ENCODE results near the gene KCNJ11. TPM values are rescaled to one million over a fixed set of nuclear protein-coding genes. Genes with fewer than 3 reads are reported as not detected.

KCNJ11 gene
- polyA plus RNA-seq, 1 donor from 2014 or later, result 8.0 TPM

DNA sequence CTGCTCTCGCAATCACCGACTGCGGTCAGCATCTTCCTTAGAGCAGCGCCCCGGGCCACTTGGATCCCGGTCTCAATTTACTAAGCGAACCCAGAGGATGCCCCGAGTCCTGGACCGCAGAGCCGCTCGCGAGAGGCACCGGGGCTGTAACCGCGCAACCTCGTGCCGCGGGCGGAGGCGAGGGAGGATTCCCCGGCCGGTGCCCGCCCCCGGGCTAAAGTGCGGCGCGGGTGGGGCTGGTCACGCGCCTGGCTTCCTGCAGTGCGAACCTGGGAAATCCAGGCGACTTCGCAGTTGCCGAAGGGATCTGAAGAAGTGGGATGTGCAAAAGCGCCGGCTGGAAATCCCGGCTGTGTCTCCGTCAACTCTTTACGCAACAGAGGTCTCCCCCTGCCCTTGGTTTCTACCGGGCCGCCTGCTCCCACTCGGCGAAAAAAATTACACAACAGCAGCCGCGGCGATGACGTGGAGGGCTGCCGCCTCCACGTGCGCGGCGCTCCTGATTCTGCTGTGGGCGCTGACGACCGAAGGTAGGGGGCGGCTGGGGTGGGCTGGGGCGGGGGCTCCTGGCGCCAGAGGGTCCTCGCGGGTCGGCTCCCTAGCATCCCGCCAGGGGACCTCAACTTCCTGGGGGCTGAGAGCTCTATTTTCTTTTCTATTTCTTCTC is 36.8 kb downstream of the KCNJ11 start, which contains the start of gene NCR3LG1:
TSS of gene NCR3LG1 (plus strand) at position 291 of the 667 bp plus-strand sequence. CDS start at position 461, 170 bp downstream.
- Histone ChIP-seq H3F3A (ENCODE audit: insufficient read depth, low read length, poor library complexity, severe bottlenecking) (peaks cover 3% of the 10 kb centered on the region), H4K20me1 (ENCODE audit: insufficient read depth) (no peaks in the 10 kb centered on the region), H3K36me3 (ENCODE audit: insufficient read depth, low read length) (no peaks in the 10 kb centered on the region), H3K4me3 (ENCODE audit: low read length) (peak within 1 kb of the TSS; percentile 81), H3K79me2 (replicated peaks; ENCODE audit: insufficient read depth, low read length) (no peaks in the 10 kb centered on the region), H3K27ac (ENCODE audit: low read length) (no peak within 1 kb of the TSS), H2AFZ (ENCODE audit: low read depth, low read length) (peak within 1 kb of the TSS; percentile 61), H3K9me3 (ENCODE audit: low read length) (no peaks in the 10 kb centered on the region), H3K9ac (ENCODE audit: low read length) (peak within 1 kb of the TSS; percentile 78), H3K27me3 (ENCODE audit: insufficient read depth, low read depth, low read length) (peaks cover 27% of the 10 kb centered on the region), H3K9me2 (ENCODE audit: insufficient read depth, low read length) (no peaks in the 10 kb centered on the region), H3K4me2 (ENCODE audit: low read length) (peak within 1 kb of the TSS; percentile 95)
- TF ChIP-seq MXI1 (conservative IDR thresholded peaks at IDR 0.05; ENCODE audit: poor library complexity, severe bottlenecking), result peak; percentile 74
- no peak for TF ChIP-seq EP300 (conservative IDR thresholded peaks at IDR 0.05; ENCODE audit: poor library complexity, severe bottlenecking)
- TF ChIP-seq, protein P1, sequence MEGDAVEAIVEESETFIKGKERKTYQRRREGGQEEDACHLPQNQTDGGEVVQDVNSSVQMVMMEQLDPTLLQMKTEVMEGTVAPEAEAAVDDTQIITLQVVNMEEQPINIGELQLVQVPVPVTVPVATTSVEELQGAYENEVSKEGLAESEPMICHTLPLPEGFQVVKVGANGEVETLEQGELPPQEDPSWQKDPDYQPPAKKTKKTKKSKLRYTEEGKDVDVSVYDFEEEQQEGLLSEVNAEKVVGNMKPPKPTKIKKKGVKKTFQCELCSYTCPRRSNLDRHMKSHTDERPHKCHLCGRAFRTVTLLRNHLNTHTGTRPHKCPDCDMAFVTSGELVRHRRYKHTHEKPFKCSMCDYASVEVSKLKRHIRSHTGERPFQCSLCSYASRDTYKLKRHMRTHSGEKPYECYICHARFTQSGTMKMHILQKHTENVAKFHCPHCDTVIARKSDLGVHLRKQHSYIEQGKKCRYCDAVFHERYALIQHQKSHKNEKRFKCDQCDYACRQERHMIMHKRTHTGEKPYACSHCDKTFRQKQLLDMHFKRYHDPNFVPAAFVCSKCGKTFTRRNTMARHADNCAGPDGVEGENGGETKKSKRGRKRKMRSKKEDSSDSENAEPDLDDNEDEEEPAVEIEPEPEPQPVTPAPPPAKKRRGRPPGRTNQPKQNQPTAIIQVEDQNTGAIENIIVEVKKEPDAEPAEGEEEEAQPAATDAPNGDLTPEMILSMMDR (IDR thresholded peaks at IDR 0.05; ENCODE audit: poor library complexity, severe bottlenecking), result no peak
- peak; percentile 34 for TF ChIP-seq TAF1 (IDR thresholded peaks at IDR 0.05; ENCODE audit: low read depth)
- TF ChIP-seq RAD21 (conservative IDR thresholded peaks at IDR 0.05), result no peak
- no peak for TF ChIP-seq SMC3 (conservative IDR thresholded peaks at IDR 0.05; ENCODE audit: poor library complexity)

DNA sequence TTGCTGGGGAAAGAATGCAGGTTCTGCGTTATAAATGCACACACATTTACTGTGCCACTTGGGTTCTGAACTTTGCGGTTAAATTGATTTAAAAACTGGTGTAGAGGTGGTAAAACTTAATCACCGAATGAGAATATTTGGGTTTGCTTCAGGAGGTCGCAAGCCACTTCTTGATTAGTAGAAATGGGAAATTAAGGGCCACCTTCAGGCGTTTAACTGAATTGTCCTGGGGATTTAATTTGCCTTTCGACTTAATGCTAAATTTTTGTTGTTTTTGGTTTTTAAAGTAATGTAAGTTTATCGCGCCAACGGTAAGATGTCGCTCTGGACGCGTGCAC is 37.3 kb downstream of the KCNJ11 start:
- H3K4me2 ChIP-seq (ENCODE audit: low read length), result peak overlapping the region; percentile 58
- H2AFZ ChIP-seq (ENCODE audit: low read depth, low read length), result no peak overlapping the region
- no peaks in the 10 kb centered on the region for H3K36me3 ChIP-seq (ENCODE audit: insufficient read depth, low read length)
- H3F3A ChIP-seq (ENCODE audit: insufficient read depth, low read length, poor library complexity, severe bottlenecking), result peaks cover 3% of the 10 kb centered on the region
- H3K27me3 ChIP-seq (ENCODE audit: insufficient read depth, low read depth, low read length), result peaks cover 27% of the 10 kb centered on the region
- no peaks in the 10 kb centered on the region for H3K9me2 ChIP-seq (ENCODE audit: insufficient read depth, low read length)
- peak overlapping the region; percentile 81 for H3K4me3 ChIP-seq (ENCODE audit: low read length)
- H3K27ac ChIP-seq (ENCODE audit: low read length), result no peak overlapping the region
- H3K9ac ChIP-seq (ENCODE audit: low read length), result peak overlapping the region; percentile 78
- H3K9me3 ChIP-seq (ENCODE audit: low read length), result no peaks in the 10 kb centered on the region
- H4K20me1 ChIP-seq (ENCODE audit: insufficient read depth), result no peaks in the 10 kb centered on the region
- H3K79me2 ChIP-seq (replicated peaks; ENCODE audit: insufficient read depth, low read length), result no peaks in the 10 kb centered on the region
- TF ChIP-seq RAD21 (conservative IDR thresholded peaks at IDR 0.05) (no peak), EZH2 (IDR thresholded peaks at IDR 0.05; ENCODE audit: borderline replicate concordance, insufficient read depth, low read length, poor library complexity, severe bottlenecking) (no peak), EP300 (conservative IDR thresholded peaks at IDR 0.05; ENCODE audit: poor library complexity, severe bottlenecking) (no peak), POLR2AphosphoS5 (IDR thresholded peaks at IDR 0.05) (no peak), TAF1 (IDR thresholded peaks at IDR 0.05; ENCODE audit: low read depth) (no peak), SMC3 (conservative IDR thresholded peaks at IDR 0.05; ENCODE audit: poor library complexity) (no peak), MXI1 (conservative IDR thresholded peaks at IDR 0.05; ENCODE audit: poor library complexity, severe bottlenecking) (no peak)
- TF ChIP-seq, protein P1 (IDR thresholded peaks at IDR 0.05; ENCODE audit: poor library complexity, severe bottlenecking), result no peak
- TF ChIP-seq, protein P2, sequence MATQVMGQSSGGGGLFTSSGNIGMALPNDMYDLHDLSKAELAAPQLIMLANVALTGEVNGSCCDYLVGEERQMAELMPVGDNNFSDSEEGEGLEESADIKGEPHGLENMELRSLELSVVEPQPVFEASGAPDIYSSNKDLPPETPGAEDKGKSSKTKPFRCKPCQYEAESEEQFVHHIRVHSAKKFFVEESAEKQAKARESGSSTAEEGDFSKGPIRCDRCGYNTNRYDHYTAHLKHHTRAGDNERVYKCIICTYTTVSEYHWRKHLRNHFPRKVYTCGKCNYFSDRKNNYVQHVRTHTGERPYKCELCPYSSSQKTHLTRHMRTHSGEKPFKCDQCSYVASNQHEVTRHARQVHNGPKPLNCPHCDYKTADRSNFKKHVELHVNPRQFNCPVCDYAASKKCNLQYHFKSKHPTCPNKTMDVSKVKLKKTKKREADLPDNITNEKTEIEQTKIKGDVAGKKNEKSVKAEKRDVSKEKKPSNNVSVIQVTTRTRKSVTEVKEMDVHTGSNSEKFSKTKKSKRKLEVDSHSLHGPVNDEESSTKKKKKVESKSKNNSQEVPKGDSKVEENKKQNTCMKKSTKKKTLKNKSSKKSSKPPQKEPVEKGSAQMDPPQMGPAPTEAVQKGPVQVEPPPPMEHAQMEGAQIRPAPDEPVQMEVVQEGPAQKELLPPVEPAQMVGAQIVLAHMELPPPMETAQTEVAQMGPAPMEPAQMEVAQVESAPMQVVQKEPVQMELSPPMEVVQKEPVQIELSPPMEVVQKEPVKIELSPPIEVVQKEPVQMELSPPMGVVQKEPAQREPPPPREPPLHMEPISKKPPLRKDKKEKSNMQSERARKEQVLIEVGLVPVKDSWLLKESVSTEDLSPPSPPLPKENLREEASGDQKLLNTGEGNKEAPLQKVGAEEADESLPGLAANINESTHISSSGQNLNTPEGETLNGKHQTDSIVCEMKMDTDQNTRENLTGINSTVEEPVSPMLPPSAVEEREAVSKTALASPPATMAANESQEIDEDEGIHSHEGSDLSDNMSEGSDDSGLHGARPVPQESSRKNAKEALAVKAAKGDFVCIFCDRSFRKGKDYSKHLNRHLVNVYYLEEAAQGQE (IDR thresholded peaks at IDR 0.05; ENCODE audit: borderline replicate concordance), result no peak

All from neural cell (in vitro differentiated cells).